Stomach (tissue), 9 donors: ENCODE measurements around the gene KRT13. TPM values are rescaled to one million over a fixed set of nuclear protein-coding genes. Genes with fewer than 3 reads are reported as not detected.

Experiments
- DNase-seq, 2 donors: peaks; one replicate each; pipeline versions ENCODE4 v3.0.0 to v3.0.0-alpha.2; 2013 to 2019
- H3K27ac ChIP-seq, 5 donors: fragments of 200-600 bp in 4 of 5; sonication (generic) in 4 of 5; one replicate each; pipeline ENCODE4 v1.5.1; 2013 to 2019; ENCODE audit warnings: mild to moderate bottlenecking in 1 of 5, moderate library complexity in 1 of 5
- H3K27me3 ChIP-seq, 3 donors: fragments of 200-600 bp; sonication (generic); one replicate each; pipeline ENCODE4 v1.5.1; 2017 to 2019; ENCODE audit warnings: mixed run types in 1 of 3
- H3K36me3 ChIP-seq, 4 donors: fragments of 200-600 bp; sonication (generic); 1 replicate in 3 of 4; 2 replicates in 1 of 4; pipeline ENCODE4 v1.5.1; 2016 to 2019
- H3K4me1 ChIP-seq, 4 donors: fragments of 200-600 bp; sonication (generic); one replicate each; pipeline ENCODE4 v1.5.1; 2016 to 2019
- H3K4me3 ChIP-seq, 4 donors: fragments of 200-600 bp; sonication (generic) in 3 of 4; one replicate each; pipeline ENCODE4 v1.5.1; 2016 to 2019; ENCODE audit warnings: mild to moderate bottlenecking in 1 of 4
- H3K9me3 ChIP-seq, 4 donors: fragments of 200-600 bp; sonication (generic); one replicate each; pipeline ENCODE4 v1.5.1; 2016 to 2019
- CTCF ChIP-seq, 7 experiments: fragments of 450-650 bp in 4 of 7; fragments of 200-600 bp in 3 of 7; sonication (generic) in 3 of 7; IDR thresholded peaks; one replicate each; pipeline ENCODE4 v1.5.1; 2016 to 2019; ENCODE audit warnings: antibody characterized with exemption in 7 of 7, control low read depth in 2 of 7, mild to moderate bottlenecking in 1 of 7
- EP300 ChIP-seq: sonication (generic); formaldehyde crosslinking; IDR thresholded peaks from one replicate; pipeline ENCODE4 v1.6.1; 2017; ENCODE audit warnings: antibody characterized with exemption
- POLR2A ChIP-seq, 4 donors: fragments of 450-650 bp; IDR thresholded peaks; one replicate each; pipeline ENCODE4 v1.6.1; 2016; ENCODE audit warnings: antibody characterized with exemption in 4 of 4, control low read depth in 2 of 4, mild to moderate bottlenecking in 1 of 4, moderate library complexity in 1 of 4
- POLR2AphosphoS5 ChIP-seq, 3 donors: sonication (generic); formaldehyde crosslinking; IDR thresholded peaks; one replicate each; pipeline ENCODE4 v1.6.1; 2016; ENCODE audit warnings: antibody characterized with exemption in 3 of 3
- WGBS, 5 donors: extraction: QIAGEN DNeasy Blood & Tissue Kit in 3 of 5; methylation state at CpG; one replicate each; pipeline versions ENCODE4 v1.1.5 to v1.1.7; 2013 to 2018; 5-methylcytosine and 5-hydroxymethylcytosine counted together
- intact Hi-C: fragments of 100-400 bp; cut with DNase I; formaldehyde crosslinking; loops from one replicate; pipeline ENCODE4 v1.15.1; 2023; ENCODE audit warnings: low total_unique reads
- polyA plus RNA-seq, 3 donors: library from polyadenylated mRNA; stranded (reverse); fragments of 200-250 nt; gene quantifications; one replicate each; pipeline ENCODE4 v1.2.3, GENCODE V29; 2013
- total RNA-seq, 5 donors: library from RNA; depleted of rRNA; stranded (reverse); fragments of >200 nt; gene quantifications; one replicate each; pipeline versions ENCODE4 v1.1.0 to v1.2.3, GENCODE V29; 2014 to 2016
- donor health status: healthy with polysubstance abuse.
- donor health status: Bipolar disorder and iron deficiency.
- donor health status: healthy.

Gene KRT13
- total and polyA plus RNA-seq, 8 donors = 1.1 to 12,460 (median 16.2) TPM; not detected in 1

GRCh38 chr17:41519501-41520224 lies 14.3 kb upstream of the KRT13 start:
- 31 to 50% (median 41%) methylated on average over 8 to 11 of the region's 11 CpGs for WGBS, 5 donors
- H3K36me3 ChIP-seq = peaks cover 0 to 12% (median 11%) of the 10 kb centered on the region in 4 donors

GRCh38 chr17:41518789-41519449 lies 13.5 kb upstream of the KRT13 start, which contains the start of gene KRT15:
Gene KRT15, minus strand, starts transcription at chr17:41518890. Its CDS starts 63 bp downstream, at chr17:41518827.
- peaks cover 4 to 33% (median 24%) of the 10 kb centered on the region in 4 donors for H3K4me1 ChIP-seq
- H3K27ac ChIP-seq = no peak within 1 kb of the TSS
- peaks cover 0 to 22% (median 0%) of the 10 kb centered on the region in 3 donors for H3K27me3 ChIP-seq
- intact Hi-C loops = no loop called here
- peaks cover 0 to 5% (median 4%) of the 10 kb centered on the region in 4 donors for H3K36me3 ChIP-seq
- H3K9me3 ChIP-seq = no peaks in the 10 kb centered on the region
- WGBS, 5 donors = 58 to 67% (median 61%) methylated on average over 7 to 8 of the region's 8 CpGs
- no peak within 1 kb of the TSS for H3K4me3 ChIP-seq
- TF ChIP-seq POLR2A (IDR thresholded peaks at IDR 0.05) (no peak), CTCF (IDR thresholded peaks at IDR 0.05) (no peak), POLR2AphosphoS5 (IDR thresholded peaks at IDR 0.05) (no peak), EP300 (no peak)
- DNase-seq = no peak

More at GRCh38 chr17:41519501-41520224, 14.3 kb upstream of the KRT13 start:
- no peak overlapping the region for H3K4me3 ChIP-seq
- no peak overlapping the region for H3K27ac ChIP-seq
- peak in 1 of 2 donors; percentile 81 for DNase-seq
- peaks cover 4 to 40% (median 27%) of the 10 kb centered on the region in 4 donors for H3K4me1 ChIP-seq
- H3K9me3 ChIP-seq = no peaks in the 10 kb centered on the region
- peaks cover 0 to 22% (median 0%) of the 10 kb centered on the region in 3 donors for H3K27me3 ChIP-seq
- TF ChIP-seq POLR2AphosphoS5 (IDR thresholded peaks at IDR 0.05) (no peak), POLR2A (IDR thresholded peaks at IDR 0.05) (no peak), CTCF (IDR thresholded peaks at IDR 0.05) (no peak)
- intact Hi-C loops = no loop called here

GRCh38 chr17:41518031-41518430 lies 12.6 kb upstream of the KRT13 start:
- Histone ChIP-seq H3K4me1 (peaks cover 4 to 24% (median 20%) of the 10 kb centered on the region in 4 donors), H3K27me3 (peaks cover 0 to 22% (median 0%) of the 10 kb centered on the region in 3 donors), H3K9me3 (no peaks in the 10 kb centered on the region), H3K27ac (no peak overlapping the region), H3K36me3 (no peaks in the 10 kb centered on the region), H3K4me3 (no peak overlapping the region)
- intact Hi-C loops = no loop called here
- TF ChIP-seq EP300 (no peak), CTCF (IDR thresholded peaks at IDR 0.05) (no peak), POLR2A (IDR thresholded peaks at IDR 0.05) (no peak), POLR2AphosphoS5 (IDR thresholded peaks at IDR 0.05) (no peak)
- 83 to 91% (median 86%) methylated on average over 3 of the region's 3 CpGs for WGBS, 5 donors
- no peak for DNase-seq

DNA sequence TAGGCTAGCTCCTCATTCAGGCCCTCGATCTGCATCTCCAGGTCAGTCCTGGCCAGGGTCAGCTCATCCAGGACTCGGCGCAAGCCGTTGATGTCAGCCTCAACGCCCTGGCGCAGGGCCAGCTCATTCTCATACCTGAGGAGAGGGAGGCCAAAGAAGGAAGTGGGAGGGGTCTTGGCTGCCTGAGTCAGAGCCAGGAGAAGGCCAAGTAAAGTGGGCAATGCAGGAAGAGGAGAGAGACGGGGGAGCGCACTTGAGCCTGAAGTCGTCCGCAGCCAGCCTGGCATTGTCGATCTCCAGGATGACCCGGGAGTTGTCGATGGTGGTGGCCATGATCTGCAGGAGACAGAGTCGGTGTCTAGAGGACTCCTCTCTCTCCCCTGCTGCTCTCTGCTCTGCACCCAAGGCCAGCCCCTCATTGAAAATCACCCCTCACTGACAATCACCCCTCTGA lies 11.4 kb upstream of the KRT13 start:
- H3K9me3 ChIP-seq = no peaks in the 10 kb centered on the region
- peaks cover 0 to 22% (median 0%) of the 10 kb centered on the region in 3 donors for H3K27me3 ChIP-seq
- no peak overlapping the region for H3K4me3 ChIP-seq
- no peak overlapping the region for H3K27ac ChIP-seq
- TF ChIP-seq POLR2A (IDR thresholded peaks at IDR 0.05) = no peak
- no peak for TF ChIP-seq EP300
- intact Hi-C loops = no loop called here
- no peaks in the 10 kb centered on the region for H3K36me3 ChIP-seq
- WGBS, 5 donors = 72 to 92% (median 89%) methylated on average over 12 to 14 of the region's 14 CpGs
- no peak for DNase-seq
- peaks cover 0 to 12% (median 9%) of the 10 kb centered on the region in 4 donors for H3K4me1 ChIP-seq
